ENCODE data around the gene OR2AT4.

DNA sequence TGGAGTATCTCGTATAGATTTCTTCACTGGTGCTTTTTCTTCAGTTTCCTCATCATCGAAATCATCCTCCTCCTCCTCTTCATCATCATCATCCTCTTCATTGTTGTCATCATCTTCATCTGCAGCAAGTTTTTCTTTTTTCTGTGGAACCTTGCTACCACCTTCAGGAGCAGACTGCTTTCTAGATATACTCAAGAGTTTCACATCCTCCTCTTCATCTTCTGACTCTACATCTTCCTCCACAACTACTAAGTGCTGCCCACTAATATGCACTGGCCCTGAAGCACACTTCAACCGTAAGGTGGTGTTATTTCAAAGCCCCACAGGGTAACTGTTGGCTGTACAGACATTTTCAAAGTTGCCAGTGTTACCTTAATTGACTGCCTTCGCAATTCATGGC lies 17.1 kb downstream of the OR2AT4 start:
- TF ChIP-seq, protein P1, sequence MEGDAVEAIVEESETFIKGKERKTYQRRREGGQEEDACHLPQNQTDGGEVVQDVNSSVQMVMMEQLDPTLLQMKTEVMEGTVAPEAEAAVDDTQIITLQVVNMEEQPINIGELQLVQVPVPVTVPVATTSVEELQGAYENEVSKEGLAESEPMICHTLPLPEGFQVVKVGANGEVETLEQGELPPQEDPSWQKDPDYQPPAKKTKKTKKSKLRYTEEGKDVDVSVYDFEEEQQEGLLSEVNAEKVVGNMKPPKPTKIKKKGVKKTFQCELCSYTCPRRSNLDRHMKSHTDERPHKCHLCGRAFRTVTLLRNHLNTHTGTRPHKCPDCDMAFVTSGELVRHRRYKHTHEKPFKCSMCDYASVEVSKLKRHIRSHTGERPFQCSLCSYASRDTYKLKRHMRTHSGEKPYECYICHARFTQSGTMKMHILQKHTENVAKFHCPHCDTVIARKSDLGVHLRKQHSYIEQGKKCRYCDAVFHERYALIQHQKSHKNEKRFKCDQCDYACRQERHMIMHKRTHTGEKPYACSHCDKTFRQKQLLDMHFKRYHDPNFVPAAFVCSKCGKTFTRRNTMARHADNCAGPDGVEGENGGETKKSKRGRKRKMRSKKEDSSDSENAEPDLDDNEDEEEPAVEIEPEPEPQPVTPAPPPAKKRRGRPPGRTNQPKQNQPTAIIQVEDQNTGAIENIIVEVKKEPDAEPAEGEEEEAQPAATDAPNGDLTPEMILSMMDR (IDR thresholded peaks at IDR 0.05; ENCODE audit: extremely low read depth in 1 of 2, insufficient read depth in 1 of 2, low read depth in 1 of 2, low read length in 2 of 2) = no peak
- TF ChIP-seq POLR2A (IDR thresholded peaks at IDR 0.05; ENCODE audit: low read depth, low read length) (no peak), POLR2AphosphoS5 (IDR thresholded peaks at IDR 0.05; ENCODE audit: insufficient read depth, low read depth, low read length) (no peak), GATA2 (IDR thresholded peaks at IDR 0.05; ENCODE audit: insufficient read depth, insufficient read length, low read depth, low read length) (no peak), JUN (IDR thresholded peaks at IDR 0.05; ENCODE audit: borderline replicate concordance, insufficient read depth, insufficient read length, low read depth) (no peak)
